IMR-90 (cell line): ENCODE measurements around the gene ASTN2. TPM values are rescaled to one million over a fixed set of nuclear protein-coding genes. Genes with fewer than 3 reads are reported as not detected.

Source experiments
- ATAC-seq: fragments of 200-7000 bp; cut with Tn5 transposase; 2 replicates; pipeline ENCODE4 v1.9.1; 2020; ENCODE audit warnings: low read depth, mild to moderate bottlenecking, moderate library complexity
- BruUV-seq: library from RNA; stranded (reverse); fragments of 400-500 nt; replicated peaks from 2 replicates; lab custom pipeline; 2021; lab: Mats Ljungman, UMichigan
- CTCF ChIA-PET: fragments of 300-600 bp; formaldehyde crosslinking; extraction: SDS; loops from one replicate; lab custom pipeline; 2021; ENCODE audit warnings: antibody characterized with exemption; lab: Yijun Ruan, JAX
- POLR2A ChIA-PET: fragments of 300-600 bp; sonication (Branson Sonifier 250); formaldehyde crosslinking; loops from one replicate; lab custom pipeline; 2022; ENCODE audit warnings: antibody characterized with exemption; ENCODE audit not compliant: unreplicated experiment; lab: Charles Lee
- DNase-seq: peaks from one replicate; pipeline ENCODE4 v3.0.0; 2013
- H2AFZ ChIP-seq: replicated peaks from 2 replicates; pipeline ENCODE3; 2013; ENCODE audit warnings: low read length, mild to moderate bottlenecking; ENCODE audit not compliant: poor library complexity
- H2AK5ac ChIP-seq: 2 replicates; pipeline ENCODE4 v1.6.1; 2013; ENCODE audit warnings: low read depth, low read length, inconsistent platforms
- H2AK9ac ChIP-seq: replicated peaks from 2 replicates; pipeline ENCODE3; 2013; ENCODE audit warnings: mild to moderate bottlenecking, low read depth, low read length, moderate library complexity; ENCODE audit not compliant: poor library complexity
- H2BK120ac ChIP-seq: 2 replicates; pipeline ENCODE4 v1.6.1; 2013; ENCODE audit warnings: low read depth, low read length, inconsistent platforms
- H2BK15ac ChIP-seq: 3 replicates; pipeline ENCODE4 v1.6.1; 2013; ENCODE audit warnings: low read depth, low read length, inconsistent platforms
- H2BK20ac ChIP-seq: 2 replicates; pipeline ENCODE4 v1.6.1; 2013; ENCODE audit warnings: low read depth, mild to moderate bottlenecking, inconsistent platforms, low read length, moderate library complexity
- H2BK5ac ChIP-seq: 2 replicates; pipeline ENCODE4 v1.6.1; 2013; ENCODE audit warnings: mild to moderate bottlenecking, low read depth, low read length, inconsistent platforms; ENCODE audit not compliant: poor library complexity, severe bottlenecking
- H3K14ac ChIP-seq: replicated peaks from 2 replicates; pipeline ENCODE4 v1.6.1; 2013; ENCODE audit warnings: low read depth, low read length, inconsistent platforms
- H3K18ac ChIP-seq: 2 replicates; pipeline ENCODE4 v1.6.1; 2013; ENCODE audit warnings: low read depth, low read length, control low read depth
- H3K23ac ChIP-seq: 2 replicates; pipeline ENCODE4 v1.6.1; 2013; ENCODE audit warnings: low read depth, low read length, inconsistent platforms
- H3K27ac ChIP-seq: 2 replicates; pipeline ENCODE4 v1.5.1; 2013; ENCODE audit warnings: mild to moderate bottlenecking, control low read depth, low read length; ENCODE audit not compliant: insufficient read depth
- H3K27me3 ChIP-seq: 2 replicates; pipeline ENCODE4 v1.6.1; 2013; ENCODE audit warnings: low read length; ENCODE audit not compliant: control insufficient read depth, insufficient read depth
- H3K36me3 ChIP-seq: 2 replicates; pipeline ENCODE4 v1.6.1; 2013; ENCODE audit warnings: low read length, mixed read lengths; ENCODE audit not compliant: control insufficient read depth, insufficient read depth
- H3K4ac ChIP-seq: 2 replicates; pipeline ENCODE4 v1.6.1; 2013; ENCODE audit warnings: low read depth, low read length, inconsistent platforms
- H3K4me1 ChIP-seq: 2 replicates; pipeline ENCODE4 v1.6.1; 2013; ENCODE audit warnings: low read length, mixed read lengths; ENCODE audit not compliant: control insufficient read depth, insufficient read depth
- H3K4me2 ChIP-seq: 2 replicates; pipeline ENCODE4 v1.6.1; 2013; ENCODE audit warnings: low read depth, mild to moderate bottlenecking, control low read depth, low read length, moderate library complexity
- H3K4me3 ChIP-seq: 2 replicates; pipeline ENCODE4 v1.5.1; 2013; ENCODE audit warnings: low read depth, mild to moderate bottlenecking, control low read depth, low read length, moderate library complexity; ENCODE audit not compliant: insufficient read depth
- H3K56ac ChIP-seq: 2 replicates; pipeline ENCODE4 v1.6.1; 2013; ENCODE audit warnings: low read length, inconsistent platforms; ENCODE audit not compliant: insufficient read depth; ENCODE audit errors: extremely low read depth
- H3K79me1 ChIP-seq, 2 experiments: 2 replicates each; pipeline ENCODE4 v1.6.1; 2013; ENCODE audit warnings: low read length in 2 of 2, inconsistent platforms in 1 of 2, low read depth in 1 of 2
- H3K9ac ChIP-seq: 2 replicates; pipeline ENCODE4 v1.6.1; 2013; ENCODE audit warnings: low read depth, low read length, control low read depth
- H3K9me1 ChIP-seq: 2 replicates; pipeline ENCODE4 v1.6.1; 2013; ENCODE audit warnings: low read length, inconsistent platforms; ENCODE audit not compliant: insufficient read depth
- H3K9me3 ChIP-seq: 2 replicates; pipeline ENCODE4 v1.6.1; 2013; ENCODE audit warnings: low read length; ENCODE audit not compliant: control insufficient read depth, insufficient read depth
- H4K20me1 ChIP-seq: 2 replicates; pipeline ENCODE4 v1.6.1; 2013; ENCODE audit warnings: low read length, inconsistent platforms; ENCODE audit not compliant: insufficient read depth
- H4K5ac ChIP-seq: 2 replicates; pipeline ENCODE4 v1.6.1; 2013; ENCODE audit warnings: mild to moderate bottlenecking, low read depth, low read length, control low read depth
- H4K8ac ChIP-seq, 2 experiments: 2 replicates each; pipeline ENCODE4 v1.6.1; 2013; ENCODE audit warnings: low read depth in 2 of 2, low read length in 2 of 2, control low read depth in 1 of 2, inconsistent platforms in 1 of 2
- H4K91ac ChIP-seq: 2 replicates; pipeline ENCODE4 v1.6.1; 2013; ENCODE audit warnings: low read depth, low read length, inconsistent platforms; ENCODE audit not compliant: insufficient read depth
- BHLHE40 ChIP-seq: fragments of 150-350 bp; IDR thresholded peaks from 2 replicates; pipeline ENCODE4 v1.6.1; 2016; ENCODE audit warnings: mild to moderate bottlenecking, low read depth, low read length
- CHD1 ChIP-seq: IDR thresholded peaks from 2 replicates; pipeline ENCODE4 v1.6.1; 2012; ENCODE audit warnings: low read depth, low read length, improper control_type of control experiment
- MAFK ChIP-seq: IDR thresholded peaks from 2 replicates; pipeline ENCODE4 v1.6.1; 2012; ENCODE audit warnings: low read depth, low read length, improper control_type of control experiment
- USF2 ChIP-seq: fragments of 150-350 bp; IDR thresholded peaks from 2 replicates; pipeline ENCODE4 v1.6.1; 2017; ENCODE audit warnings: mild to moderate bottlenecking, antibody characterized with exemption, low read length, low read depth
- WGBS, 2 experiments: methylation state at CpG; one replicate each; pipeline versions ENCODE4 v1.1.5 to v1.1.7; 2013; ENCODE audit warnings: missing lambda C conversion rate in 2 of 2; ENCODE audit not compliant: insufficient read length in 1 of 2; ENCODE audit errors: extremely low coverage in 2 of 2; 5-methylcytosine and 5-hydroxymethylcytosine counted together
- dilution Hi-C: fragments of 300-500 bp; cut with HindIII; formaldehyde crosslinking; loops from one replicate; pipeline ENCODE4 v1.14.3; 2018; ENCODE audit warnings: low sequenced_read_pairs; ENCODE audit not compliant: unreplicated experiment
- in situ Hi-C: fragments of 300-500 bp; cut with MboI; formaldehyde crosslinking; loops from 3 replicates; pipeline ENCODE4 v1.14.3; 2019; ENCODE audit warnings: low sequenced_read_pairs, inconsistent platforms, mixed read lengths
- intact Hi-C: fragments of 100-400 bp; cut with micrococcal nuclease; formaldehyde crosslinking; loops from 2 replicates; pipeline ENCODE4 v1.10.0; 2022
- polyA plus RNA-seq, 3 experiments: library from polyadenylated mRNA; depleted of rRNA; stranded (reverse); fragments of >200 nt; gene quantifications; 2 replicates each; pipeline ENCODE4 v1.2.3, GENCODE V29; 2012; ENCODE audit warnings: low replicate concordance in 1 of 3
- total RNA-seq: library from RNA; depleted of rRNA; stranded (reverse); fragments of >200 nt; gene quantifications from 2 replicates; pipeline ENCODE4 v1.2.3, GENCODE V29; 2012

ASTN2 gene
- total and polyA plus RNA-seq, 2 of the 4 experiments (the other 2 are of a cell fraction), result 3.8 to 6.8 TPM

GRCh38 chr9:117136461-117136860 lies 278.4 kb downstream of the ASTN2 start:
- CTCF ChIA-PET, result no interaction called here
- no peaks in the 10 kb centered on the region for H3K79me1 ChIP-seq
- peaks cover 2% of the 10 kb centered on the region; the same call in 1 of the 2 replicates for H3K9me3 ChIP-seq

More at GRCh38 chr9:117136461-117136860, 278.4 kb downstream of the ASTN2 start:
- Histone ChIP-seq H2AK9ac (no peak overlapping the region), H4K20me1 (no peaks in the 10 kb centered on the region), H2BK120ac (no peak overlapping the region), H4K91ac (no peak overlapping the region), H2BK20ac (no peak overlapping the region), H3K4me2 (no peak overlapping the region), H4K5ac (no peak overlapping the region), H3K4me1 (no peaks in the 10 kb centered on the region), H3K4me3 (no peak overlapping the region), H3K18ac (no peak overlapping the region), H3K56ac (no peak overlapping the region), H2BK15ac (no peak overlapping the region), H2BK5ac (no peak overlapping the region), H3K9me1 (no peaks in the 10 kb centered on the region), H4K8ac (no peak overlapping the region), H3K36me3 (no peaks in the 10 kb centered on the region), H3K4ac (no peak overlapping the region), H3K9ac (no peak overlapping the region), H3K23ac (no peak overlapping the region), H2AFZ (no peak overlapping the region), H2AK5ac (no peak overlapping the region), H3K14ac (no peak overlapping the region), H3K27ac (no peak overlapping the region), H3K27me3 (no peaks in the 10 kb centered on the region)
- in situ Hi-C loops, result no loop called here
- DNase-seq, result no peak
- no CpG with 5 or more reads among the region's 4 CpGs for WGBS, 2 experiments
- no peak for TF ChIP-seq CHD1
- no peak for TF ChIP-seq MAFK
- no peak for TF ChIP-seq BHLHE40
- no peak for TF ChIP-seq USF2
- POLR2A ChIA-PET, result no interaction called here
- no peak for ATAC-seq
- dilution Hi-C loops, result no loop called here
- no TSS peak for BruUV-seq
- intact Hi-C loops, result no loop called here
